GM18511 (cell line): ENCODE data around the gene P3H3.
"Not testable (repeated sequence)": the region's sequence is repeated elsewhere in the genome, so short reads cannot be mapped to it uniquely, and the experiment has no call there.

Experiments used
- ATAC-seq: cut with Tn5 transposase; IDR thresholded peaks from one replicate; pipeline ENCODE4 v1.9.1; 2021; ENCODE audit warnings: mild to moderate bottlenecking, moderate library complexity; ENCODE audit not compliant: unreplicated experiment

The P3H3 gene

DNA sequence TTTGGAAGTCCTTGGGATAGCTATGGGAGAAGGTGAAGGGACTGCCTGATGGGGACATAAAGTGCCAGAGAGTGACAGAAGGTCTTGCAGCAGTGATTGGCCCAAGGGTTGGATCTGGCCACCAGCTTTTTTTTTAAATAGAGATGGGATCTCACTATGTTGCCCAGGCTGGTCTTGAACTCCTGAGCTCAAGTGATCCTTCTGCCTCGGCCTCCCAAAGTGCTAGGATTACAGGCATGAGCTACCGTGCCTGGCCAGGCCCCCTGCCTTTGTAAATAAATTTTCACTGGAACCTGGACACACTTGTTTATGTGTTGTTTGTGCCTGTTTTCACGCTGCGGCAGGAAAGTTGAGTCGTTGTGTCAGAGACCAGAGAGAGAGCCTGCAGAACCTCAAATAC is 37.1 kb downstream of the P3H3 start:
- ATAC-seq = not testable (repeated sequence)

DNA sequence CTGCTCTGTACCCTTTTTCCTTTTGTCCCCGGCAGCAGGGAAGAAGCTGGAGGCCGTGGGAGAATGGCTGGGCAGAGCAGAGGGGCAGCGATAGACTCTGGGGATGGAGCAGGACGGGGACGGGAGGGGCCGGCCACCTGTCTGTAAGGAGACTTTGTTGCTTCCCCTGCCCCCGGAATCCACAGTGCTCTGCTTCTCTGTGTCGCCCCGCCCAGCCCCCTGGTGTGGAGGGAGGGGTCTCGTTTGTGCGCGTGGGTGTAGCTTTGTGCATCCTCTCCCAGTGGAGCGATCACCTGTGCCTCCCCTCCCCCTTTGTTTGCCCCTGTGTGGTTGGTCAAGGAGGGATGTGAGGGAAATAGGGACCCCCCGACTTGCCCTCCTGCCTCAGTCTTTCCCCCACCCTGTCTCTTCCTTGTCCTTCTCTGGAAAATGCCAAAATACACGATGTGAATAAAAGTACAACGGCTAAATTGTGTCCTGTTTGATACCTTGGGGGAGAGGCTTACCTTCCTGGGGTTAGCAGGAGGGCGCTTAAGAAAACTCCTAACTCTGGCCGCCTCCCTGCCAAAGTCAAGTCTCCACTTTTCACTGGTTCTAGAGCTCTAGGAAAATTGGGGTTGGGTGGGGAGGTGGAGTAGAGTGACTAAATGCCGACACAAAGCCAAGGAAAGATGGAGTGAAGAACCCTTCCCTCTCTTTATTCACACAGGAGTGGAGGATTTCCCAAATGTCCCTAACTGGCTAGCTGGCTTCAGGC is 38.1 kb downstream of the P3H3 start:
- no peak for ATAC-seq

DNA sequence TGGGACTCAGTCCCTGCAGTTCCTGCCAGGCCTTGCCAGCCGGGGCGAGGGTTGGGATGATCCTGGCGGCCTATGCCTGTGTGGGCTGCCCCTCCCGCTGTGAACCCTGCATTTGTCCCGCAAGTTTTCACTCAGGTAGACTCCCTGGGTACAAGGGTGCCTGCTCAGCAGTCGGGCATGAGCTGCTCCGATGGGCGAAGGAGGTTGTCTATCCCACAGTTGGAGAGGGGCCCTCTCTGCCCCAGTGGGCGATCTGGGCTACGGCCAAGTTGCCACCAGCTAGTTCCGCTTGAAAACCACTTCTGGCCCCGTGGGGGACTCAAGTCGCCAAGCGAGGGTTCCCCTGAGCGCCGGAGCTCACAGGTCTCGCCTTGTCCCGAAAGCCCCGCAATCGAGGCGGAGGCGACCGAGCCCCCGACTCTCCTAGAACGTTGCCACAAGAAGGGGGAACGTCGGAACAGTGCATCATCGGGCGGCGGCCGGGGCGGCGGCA is 38.8 kb downstream of the P3H3 start:
- peak; percentile 15 for ATAC-seq

DNA sequence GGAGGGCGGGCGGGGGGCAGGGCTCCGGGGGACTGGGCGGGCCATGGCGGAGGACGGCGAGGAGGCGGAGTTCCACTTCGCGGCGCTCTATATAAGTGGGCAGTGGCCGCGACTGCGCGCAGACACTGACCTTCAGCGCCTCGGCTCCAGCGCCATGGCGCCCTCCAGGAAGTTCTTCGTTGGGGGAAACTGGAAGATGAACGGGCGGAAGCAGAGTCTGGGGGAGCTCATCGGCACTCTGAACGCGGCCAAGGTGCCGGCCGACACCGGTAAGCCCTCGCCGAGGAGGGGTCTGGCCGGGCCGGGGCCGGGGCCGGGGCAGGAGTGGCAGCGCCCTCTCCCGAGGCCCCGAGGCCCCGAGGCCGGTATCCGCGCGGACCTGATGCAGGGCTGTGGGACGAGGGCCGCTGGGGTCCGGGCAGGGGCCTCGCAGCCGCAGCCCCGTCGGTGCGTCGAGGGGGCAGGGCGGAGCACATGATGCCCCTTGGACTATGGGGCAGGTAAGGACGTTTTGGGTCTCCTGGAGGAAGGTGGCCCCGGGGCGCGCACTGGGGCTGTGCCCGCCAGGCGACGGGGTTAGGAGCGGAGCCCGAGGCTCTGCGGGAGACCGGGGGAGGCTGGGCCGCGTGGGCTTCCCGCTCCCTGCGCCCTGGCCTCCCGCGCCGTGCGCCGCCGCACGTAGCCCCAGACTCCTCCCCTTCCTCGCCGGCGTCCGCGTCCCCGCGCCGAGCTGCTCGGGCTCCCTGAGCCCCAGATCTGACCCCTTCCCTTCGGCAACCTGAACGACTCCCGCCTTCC is 39.4 kb downstream of the P3H3 start, which contains the start of gene TPI1:
Gene TPI1, plus strand, starts transcription at position 119 of the 798 bp plus-strand sequence. Its CDS starts 36 bp downstream, at position 155.
- peak; percentile 66 for ATAC-seq

DNA sequence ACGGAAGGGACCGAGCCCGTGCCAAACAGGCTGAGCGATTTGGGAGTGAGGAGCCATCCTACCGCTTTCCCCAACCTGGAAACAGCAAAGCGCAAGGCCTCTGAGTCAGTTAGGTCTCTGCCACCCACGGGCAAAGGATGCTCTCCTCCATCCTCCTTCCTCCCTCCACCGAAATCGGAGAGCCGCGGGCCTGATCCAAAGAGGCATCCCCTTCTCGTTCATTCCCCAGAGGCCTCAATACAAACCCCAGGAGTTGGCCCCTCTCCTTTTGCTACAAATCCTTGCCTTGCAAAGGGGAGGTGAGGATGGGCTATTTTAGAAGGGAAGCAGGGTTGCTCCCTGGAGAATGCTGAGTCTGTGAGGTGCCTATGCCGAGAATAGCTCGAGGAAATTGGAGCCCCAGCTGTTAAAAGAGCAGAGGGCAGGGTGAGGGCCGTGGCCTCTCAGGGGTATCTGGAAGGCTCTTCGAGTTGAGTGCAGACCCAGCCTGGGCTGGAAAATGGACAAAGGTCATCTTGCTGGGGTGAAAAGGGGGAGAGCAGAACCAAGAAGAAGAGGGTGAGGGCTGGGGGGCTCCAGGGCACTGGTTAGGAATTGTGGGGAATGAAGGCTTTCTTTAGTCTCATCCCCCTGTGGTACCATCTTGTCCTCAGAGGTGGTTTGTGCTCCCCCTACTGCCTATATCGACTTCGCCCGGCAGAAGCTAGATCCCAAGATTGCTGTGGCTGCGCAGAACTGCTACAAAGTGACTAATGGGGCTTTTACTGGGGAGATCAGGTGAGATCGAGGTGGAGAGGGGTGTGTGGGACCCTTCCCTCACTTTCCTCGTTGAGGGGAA is 40.2 kb downstream of the P3H3 start:
- no peak for ATAC-seq

DNA sequence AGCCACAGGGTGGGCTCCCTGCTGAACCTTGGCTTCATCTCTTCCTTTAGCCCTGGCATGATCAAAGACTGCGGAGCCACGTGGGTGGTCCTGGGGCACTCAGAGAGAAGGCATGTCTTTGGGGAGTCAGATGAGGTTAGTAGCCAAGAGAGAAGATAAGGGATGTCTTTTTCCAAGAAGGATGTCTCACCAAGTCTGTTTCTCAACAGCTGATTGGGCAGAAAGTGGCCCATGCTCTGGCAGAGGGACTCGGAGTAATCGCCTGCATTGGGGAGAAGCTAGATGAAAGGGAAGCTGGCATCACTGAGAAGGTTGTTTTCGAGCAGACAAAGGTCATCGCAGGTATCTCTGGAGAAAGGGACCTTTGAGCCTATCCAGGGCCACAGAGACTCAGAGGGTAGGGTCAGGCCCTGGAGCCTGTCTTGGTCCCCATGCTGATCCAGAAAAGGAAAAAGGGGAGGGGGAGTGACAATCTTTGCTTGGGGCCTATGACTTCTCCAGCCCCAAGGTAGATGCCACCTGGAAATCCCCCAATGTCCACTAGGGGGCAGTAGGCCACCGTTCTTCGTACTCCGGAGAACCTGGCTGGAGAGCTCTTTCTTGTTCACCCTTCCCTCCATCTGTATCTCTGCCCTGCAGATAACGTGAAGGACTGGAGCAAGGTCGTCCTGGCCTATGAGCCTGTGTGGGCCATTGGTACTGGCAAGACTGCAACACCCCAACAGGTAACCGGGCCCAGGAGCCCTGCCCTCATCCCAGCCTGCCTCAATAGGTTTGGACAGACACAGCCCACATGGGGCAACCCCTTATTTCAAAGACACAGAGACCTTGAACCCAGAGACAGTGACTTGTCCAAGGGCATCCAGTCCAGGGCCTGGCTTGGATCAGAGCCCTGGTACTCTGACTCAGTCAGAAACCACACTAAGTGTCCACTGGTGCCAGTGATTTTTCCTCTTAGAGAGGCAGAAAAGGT is 41.1 kb downstream of the P3H3 start:
- no peak for ATAC-seq

DNA sequence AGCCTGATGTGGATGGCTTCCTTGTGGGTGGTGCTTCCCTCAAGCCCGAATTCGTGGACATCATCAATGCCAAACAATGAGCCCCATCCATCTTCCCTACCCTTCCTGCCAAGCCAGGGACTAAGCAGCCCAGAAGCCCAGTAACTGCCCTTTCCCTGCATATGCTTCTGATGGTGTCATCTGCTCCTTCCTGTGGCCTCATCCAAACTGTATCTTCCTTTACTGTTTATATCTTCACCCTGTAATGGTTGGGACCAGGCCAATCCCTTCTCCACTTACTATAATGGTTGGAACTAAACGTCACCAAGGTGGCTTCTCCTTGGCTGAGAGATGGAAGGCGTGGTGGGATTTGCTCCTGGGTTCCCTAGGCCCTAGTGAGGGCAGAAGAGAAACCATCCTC is 42.1 kb downstream of the P3H3 start:
- not testable (repeated sequence) for ATAC-seq

DNA sequence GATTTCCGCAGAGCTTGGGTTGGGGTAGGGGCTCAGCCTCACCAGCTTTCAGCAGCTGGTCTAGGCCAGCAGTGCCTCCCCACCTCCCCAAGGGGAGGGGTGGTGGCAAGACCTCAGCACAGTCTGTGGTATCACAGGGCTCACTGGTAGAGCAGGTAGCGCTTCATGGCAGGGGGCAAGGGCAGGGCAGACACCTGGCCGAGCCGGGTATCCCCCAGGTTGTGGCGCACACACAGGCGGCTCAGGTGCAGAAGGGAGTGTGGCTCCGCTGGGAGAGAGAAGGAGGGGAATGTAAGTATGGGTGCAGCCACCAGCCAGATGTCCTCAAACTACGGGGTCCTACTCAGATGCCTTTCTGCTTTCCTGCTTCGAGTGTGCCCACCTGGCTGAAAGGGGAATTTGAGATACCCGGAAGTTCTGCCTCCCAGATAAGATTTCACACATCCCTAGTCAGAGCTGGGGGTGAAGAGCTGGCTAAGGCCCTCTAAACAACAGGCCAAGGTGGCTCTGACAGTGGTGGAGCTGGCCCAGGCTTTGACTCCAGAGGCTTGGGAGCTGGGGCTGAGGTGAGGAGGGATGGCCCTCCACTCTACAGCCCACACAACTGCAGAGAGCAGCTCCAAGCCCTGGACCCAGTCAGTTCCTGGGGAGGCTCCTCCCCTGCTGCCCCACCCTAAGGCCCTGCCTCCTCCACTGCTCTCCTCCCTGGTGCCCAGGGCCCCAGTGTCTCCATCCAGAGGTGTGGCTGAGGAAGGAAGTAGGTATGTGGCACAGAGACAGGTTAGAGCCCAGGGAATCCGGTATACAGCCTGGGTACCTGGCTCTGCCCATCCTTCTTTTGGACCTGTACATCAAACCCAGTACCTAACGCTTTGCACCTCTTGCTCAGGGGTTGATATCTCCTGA is 43.1 kb downstream of the P3H3 start:
- no peak for ATAC-seq

DNA sequence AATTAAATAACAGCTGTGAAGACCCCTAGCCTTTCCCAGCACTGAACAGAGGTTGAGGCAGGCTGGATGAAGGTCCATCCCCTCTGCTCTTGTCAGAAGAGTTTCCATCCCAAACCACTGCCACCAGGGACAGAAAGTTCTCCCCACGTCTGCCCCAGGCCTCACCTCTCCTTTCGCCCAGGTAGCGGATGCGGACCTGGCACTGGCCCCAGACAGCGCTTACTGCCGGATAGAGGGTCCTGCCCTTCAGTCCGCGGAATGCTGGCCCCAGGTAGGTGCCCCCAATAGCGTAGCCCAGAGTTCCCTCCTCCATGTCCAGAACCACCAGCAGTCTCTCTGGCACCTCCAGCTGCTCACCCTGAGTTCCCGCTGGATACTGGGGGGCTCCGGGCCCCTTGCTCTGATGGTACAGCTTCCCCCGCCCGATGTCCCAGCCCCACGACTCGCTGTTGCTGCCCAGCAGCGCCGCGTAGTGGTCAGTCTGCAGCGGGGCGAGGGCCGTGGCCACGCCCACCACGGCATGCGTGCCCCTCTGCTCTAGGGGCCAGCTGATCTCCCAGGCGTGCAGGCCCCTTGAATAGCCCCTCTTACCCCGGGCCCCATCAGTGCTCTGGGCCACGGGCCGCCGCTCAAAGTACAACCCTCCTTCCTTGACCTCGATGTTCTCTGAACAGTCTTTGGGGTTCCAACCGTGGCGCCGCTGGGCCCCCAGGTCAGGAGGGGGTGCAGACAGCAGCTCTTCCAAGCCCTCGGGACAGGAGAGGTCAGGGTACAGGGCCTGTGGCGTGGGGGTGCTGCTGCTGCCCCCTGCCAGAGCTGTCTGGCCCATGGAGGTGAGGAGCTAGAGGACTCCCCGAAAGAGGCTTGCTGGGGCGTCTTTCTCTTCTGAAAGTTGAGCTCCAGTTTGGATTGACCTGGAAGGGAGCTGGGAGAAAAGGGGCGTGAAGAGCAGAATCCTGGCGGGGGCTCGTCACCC is 44.2 kb downstream of the P3H3 start:
- ATAC-seq = peak; percentile 43

DNA sequence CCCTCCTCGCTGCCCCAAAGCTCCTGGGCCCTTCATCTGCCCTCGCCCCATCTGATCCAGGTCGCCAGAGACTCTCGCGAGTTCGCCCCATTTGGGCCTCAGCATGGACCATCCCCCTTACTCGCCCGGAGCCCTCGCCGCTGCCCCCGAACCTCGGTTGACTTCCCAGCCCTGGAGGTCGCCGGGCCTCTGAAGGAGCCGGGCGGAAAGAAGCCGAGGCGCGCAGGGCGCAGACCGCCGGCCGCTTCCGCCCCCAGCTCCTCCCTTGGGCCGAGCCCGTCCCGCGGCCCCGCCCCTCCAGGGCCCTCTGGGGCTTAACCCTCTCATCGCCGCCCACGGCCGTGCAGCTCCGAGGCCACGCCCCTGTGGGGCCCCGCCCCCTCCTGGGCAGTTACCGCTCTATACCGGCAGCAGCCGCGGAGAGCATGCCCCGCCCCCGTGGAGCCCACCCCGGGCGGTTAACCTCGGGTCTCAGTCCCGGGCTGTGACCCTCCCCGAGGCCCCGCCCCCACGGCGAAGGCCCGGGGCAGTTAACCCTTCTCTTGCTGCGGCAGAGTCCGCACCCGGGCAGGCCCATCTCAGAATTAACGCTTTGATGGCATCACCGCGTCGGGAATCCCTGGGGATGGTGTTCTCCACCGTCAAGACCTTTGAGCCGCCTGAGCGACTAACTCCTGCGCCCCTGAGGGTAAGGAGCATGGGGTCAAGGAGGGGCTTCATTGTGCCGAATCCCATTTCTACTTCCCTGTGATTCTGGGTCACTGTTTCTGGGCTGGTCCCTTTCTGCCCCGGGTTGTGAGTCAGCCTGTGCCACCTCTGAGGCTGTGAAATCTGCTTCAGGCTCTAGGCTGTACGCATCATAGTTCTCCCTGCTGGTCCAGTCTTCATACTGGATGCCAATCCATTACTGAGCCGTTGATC is 45.1 kb downstream of the P3H3 start, which contains the start of gene SPSB2:
Gene SPSB2, minus strand, starts transcription at position 210 of the 921 bp plus-strand sequence. CDS start 402 bp downstream, outside the sequence.
- peak; percentile 77 for ATAC-seq

DNA sequence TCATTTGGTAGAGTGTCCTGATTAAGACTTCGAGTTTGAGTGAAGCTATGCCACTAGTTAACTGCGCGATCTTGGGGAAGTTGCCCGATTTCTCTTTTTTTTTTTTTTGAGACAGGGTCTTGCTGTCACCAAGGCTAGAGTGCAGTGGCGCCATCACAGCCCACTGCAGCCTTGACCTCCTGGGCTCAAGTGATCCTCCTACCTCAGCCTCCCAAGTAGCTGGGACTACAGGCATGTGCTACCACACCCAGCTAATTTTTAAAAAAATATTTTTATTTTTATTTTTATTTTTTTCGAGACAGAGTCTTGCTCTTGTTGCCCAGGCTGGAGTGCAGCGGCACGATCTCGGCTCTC is 45.8 kb downstream of the P3H3 start:
- ATAC-seq = not testable (repeated sequence)

DNA sequence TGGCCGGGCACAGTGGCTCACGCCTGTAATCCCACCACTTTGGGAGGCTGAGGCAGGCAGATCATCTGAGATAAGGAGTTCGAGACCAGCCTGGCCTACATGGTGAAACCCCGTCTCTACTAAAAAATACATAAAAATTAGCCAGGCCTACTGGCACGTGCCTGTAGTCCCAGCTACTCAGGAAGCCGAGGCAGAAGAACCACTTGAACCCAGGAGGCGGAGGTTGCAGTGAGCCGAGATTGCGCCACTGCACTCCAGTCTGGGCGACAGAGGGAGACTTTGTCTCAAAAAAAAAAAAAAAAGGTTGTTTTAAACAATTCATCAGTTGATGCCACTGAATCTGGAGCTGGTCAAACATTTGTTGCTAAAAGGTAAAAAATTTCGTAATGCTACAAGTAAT is 51.6 kb downstream of the P3H3 start:
- ATAC-seq = not testable (repeated sequence)

DNA sequence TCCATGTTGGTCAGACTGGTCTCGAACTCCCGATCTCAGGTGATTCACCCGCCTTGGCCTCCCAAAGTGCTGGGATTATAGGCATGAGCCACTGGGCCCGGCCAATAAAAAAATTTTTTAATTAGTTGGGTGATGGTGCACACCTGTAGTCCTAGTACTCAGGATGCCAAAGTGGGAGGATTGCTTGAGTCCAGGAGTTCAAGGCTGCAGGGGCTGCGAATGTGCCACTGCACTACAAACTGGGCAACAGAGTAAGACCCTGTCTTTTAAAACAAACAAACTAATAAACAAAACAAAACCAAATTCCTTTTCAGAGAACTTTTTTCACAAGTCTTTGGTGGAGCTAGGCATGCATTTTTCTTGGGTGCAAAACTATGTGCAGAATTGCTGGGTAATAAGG is 55.0 kb downstream of the P3H3 start:
- no peak for ATAC-seq

DNA sequence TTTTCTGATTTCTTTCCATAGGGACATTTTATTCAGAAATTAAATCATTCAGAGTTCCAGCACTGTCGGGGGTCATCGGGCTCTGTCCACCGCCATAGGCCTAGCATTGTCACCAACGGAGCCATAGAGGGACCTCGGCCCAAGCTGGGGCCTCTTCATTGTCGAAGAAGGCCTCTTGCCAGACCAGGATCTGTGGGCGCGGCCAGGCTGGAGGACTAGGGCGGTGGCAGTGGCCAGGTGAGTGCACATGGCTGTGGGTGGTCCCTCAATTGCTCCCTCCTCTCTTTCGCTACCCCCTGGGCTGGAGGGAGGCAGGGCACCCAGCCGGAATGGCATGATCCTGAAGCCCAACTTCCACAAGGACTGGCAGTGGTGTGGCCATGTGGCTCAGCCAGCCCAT is 55.5 kb downstream of the P3H3 start:
- no peak for ATAC-seq

DNA sequence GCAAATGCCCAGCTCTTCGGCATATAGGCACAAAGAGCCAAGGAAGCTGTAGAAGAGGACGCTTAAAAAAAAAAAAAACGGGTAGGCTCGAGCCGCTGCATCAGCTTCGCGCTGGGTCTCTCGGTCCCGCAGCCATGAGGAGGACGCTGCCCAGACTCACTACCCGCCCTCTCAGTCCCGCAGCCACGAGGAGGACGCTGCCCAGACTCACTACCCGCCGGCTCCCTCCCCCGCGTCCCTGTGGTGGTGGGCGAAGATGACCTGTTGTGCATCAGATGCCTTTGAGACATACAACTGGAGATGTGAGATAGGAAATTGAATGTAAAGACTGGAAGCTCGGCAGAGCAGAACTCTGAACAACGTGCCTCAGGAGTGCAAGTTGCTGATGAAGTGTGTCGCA is 56.3 kb downstream of the P3H3 start:
- no peak for ATAC-seq

DNA sequence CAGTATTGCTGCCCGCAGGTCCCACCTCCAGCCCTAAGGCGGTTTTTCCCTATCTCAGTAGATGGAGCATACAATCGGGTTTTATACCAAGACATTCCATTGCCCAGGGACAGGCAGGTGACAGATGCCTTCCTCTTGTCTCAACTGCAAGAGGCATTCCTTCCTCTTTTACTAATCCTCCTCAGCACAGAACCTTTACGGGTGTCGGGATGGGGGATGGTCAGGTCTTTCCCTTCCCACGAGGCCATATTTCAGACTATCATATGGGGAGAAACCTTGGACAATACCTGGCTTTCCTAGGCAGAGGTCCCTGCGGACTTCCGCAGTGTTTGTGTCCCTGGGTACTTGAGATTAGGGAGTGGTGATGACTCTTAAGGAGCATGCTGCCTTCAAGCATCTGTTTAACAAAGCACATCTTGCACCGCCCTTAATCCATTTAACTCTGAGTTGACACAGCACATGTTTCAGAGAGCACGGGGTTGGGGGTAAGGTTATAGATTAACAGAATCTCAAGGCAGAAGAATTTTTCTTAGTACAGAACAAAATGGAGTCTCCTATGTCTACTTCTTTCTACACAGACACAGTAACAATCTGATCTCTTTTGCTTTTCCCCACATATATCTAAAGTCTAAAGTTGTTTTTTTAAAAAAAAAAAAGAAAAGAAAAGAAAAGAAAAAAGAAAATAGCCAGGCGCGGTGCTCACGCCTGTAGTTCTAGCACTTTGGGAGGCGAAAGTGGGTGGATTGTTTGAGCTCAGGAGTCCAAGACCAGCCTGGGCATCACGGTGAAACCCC is 58.2 kb downstream of the P3H3 start:
- ATAC-seq = not testable (repeated sequence)
